ENCODE measurements around the gene LRGUK. TPM values are rescaled to one million over a fixed set of nuclear protein-coding genes. Genes with fewer than 3 reads are reported as not detected.

The LRGUK gene
- total RNA-seq, 1 experiment from 2014 or later: 1.5 TPM

DNA sequence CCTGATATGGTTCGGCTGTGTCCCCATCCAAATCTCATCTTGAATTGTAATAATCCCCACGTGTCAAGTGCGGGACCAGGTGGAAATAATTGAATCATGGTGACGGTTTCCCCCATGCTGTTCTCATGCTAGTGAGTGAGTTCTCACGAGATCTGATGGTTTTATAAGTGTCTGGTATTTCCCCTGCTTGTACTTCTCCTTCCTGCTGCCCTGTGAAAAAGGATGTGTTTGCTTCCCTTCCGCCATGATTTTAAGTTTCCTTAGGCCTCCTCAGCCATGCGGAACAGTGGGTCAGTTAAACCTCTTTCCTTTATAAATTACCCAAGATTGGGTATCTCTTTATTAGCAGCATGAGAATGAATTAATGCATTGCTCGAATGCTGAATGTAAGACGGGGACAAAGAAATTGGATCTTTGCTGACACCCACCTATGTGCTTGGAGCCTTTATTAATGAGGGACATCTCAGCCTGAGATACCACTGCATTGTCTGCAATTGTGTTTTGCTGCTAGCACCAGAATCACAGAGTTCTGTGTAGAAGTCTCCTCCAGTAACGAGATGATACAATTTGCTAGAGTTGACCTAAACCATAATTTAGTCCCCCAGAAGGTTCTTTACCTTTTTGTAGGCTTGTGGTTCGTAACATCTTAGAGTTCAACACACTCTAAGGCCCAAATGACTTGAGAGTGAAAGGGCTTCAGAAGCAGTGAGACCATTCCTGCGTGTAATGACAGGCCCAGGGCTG is 160.9 kb downstream of the LRGUK start:
- no peak overlapping the region for H2BK5ac ChIP-seq (ENCODE audit: insufficient read length, low read length)
- Mint-ChIP-seq H3K36me3 (ENCODE audit: insufficient read depth in 1 of 3, low read depth in 3 of 3) (0 out of 7 replicates have a peak, but pooled peaks cover 0 to 3% (median 0%) of the 10 kb centered on the region in 3 experiments), H3K4me1 (peaks cover 9 to 11% of the 10 kb centered on the region in 2 experiments; a peak in 3 of 4 replicates), H3K4me3 (no peak overlapping the region), H3K27me3 (ENCODE audit: low read depth) (no peaks in the 10 kb centered on the region), H3K9me3 (no peaks in the 10 kb centered on the region), H3K27ac (no peak overlapping the region)
- H2AK5ac ChIP-seq (ENCODE audit: insufficient read length, low read length): no peak overlapping the region
- H3K23ac ChIP-seq (ENCODE audit: insufficient read length, low read depth, low read length): no peak overlapping the region
- no peaks in the 10 kb centered on the region for H3K23me2 ChIP-seq (ENCODE audit: insufficient read length, low read depth, low read length, poor library complexity, severe bottlenecking)
- no peaks in the 10 kb centered on the region for H4K20me1 ChIP-seq (ENCODE audit: control insufficient read depth, insufficient read depth, insufficient read length)
- no peak overlapping the region for H3K4me2 ChIP-seq (ENCODE audit: insufficient read depth, insufficient read length, low read length)
- no peak overlapping the region for H3K14ac ChIP-seq (ENCODE audit: insufficient read depth, low read length)
- no peak overlapping the region for H2AFZ ChIP-seq (ENCODE audit: low read length)
- no peak overlapping the region for H2BK15ac ChIP-seq (ENCODE audit: low read depth, low read length)
- no peak overlapping the region for H3K9ac ChIP-seq (ENCODE audit: extremely low read depth, insufficient read length, low read length)
- no peak overlapping the region for H3K18ac ChIP-seq (ENCODE audit: insufficient read length, low read depth, low read length)
- H3K79me2 ChIP-seq (ENCODE audit: insufficient read depth, low read length): no peaks in the 10 kb centered on the region
- no peak overlapping the region for H3K56ac ChIP-seq (ENCODE audit: insufficient read length, low read depth, low read length)
- no peaks in the 10 kb centered on the region for H3K27me3 ChIP-seq (ENCODE audit: insufficient read depth, low read length)
- H3K79me1 ChIP-seq (ENCODE audit: insufficient read depth, low read depth, low read length, poor library complexity, severe bottlenecking): no peaks in the 10 kb centered on the region
- no peak overlapping the region for H2BK12ac ChIP-seq (ENCODE audit: insufficient read length, low read depth, low read length)
- H2BK20ac ChIP-seq (ENCODE audit: low read depth, low read length, poor library complexity, severe bottlenecking): no peak overlapping the region
- H3T11ph ChIP-seq (ENCODE audit: low read length): no peak overlapping the region
- H4K91ac ChIP-seq (ENCODE audit: insufficient read length, low read depth, low read length): no peak overlapping the region
- TF ChIP-seq, protein P1, sequence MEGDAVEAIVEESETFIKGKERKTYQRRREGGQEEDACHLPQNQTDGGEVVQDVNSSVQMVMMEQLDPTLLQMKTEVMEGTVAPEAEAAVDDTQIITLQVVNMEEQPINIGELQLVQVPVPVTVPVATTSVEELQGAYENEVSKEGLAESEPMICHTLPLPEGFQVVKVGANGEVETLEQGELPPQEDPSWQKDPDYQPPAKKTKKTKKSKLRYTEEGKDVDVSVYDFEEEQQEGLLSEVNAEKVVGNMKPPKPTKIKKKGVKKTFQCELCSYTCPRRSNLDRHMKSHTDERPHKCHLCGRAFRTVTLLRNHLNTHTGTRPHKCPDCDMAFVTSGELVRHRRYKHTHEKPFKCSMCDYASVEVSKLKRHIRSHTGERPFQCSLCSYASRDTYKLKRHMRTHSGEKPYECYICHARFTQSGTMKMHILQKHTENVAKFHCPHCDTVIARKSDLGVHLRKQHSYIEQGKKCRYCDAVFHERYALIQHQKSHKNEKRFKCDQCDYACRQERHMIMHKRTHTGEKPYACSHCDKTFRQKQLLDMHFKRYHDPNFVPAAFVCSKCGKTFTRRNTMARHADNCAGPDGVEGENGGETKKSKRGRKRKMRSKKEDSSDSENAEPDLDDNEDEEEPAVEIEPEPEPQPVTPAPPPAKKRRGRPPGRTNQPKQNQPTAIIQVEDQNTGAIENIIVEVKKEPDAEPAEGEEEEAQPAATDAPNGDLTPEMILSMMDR (conservative IDR thresholded peaks at IDR 0.05): no peak
- no peak overlapping the region for H4K8ac ChIP-seq (replicated peaks; ENCODE audit: insufficient read length, low read depth, low read length)
- H3K9me3 ChIP-seq (ENCODE audit: control insufficient read depth, low read depth, low read length): no peaks in the 10 kb centered on the region
- no peak for DNase-seq
- H3K4ac ChIP-seq (ENCODE audit: low read depth, low read length): no peak overlapping the region
- no peak overlapping the region for H3K27ac ChIP-seq (ENCODE audit: insufficient read length, low read depth, low read length)
- WGBS (ENCODE audit: extremely low coverage, insufficient read length, low lambda C conversion rate): no CpG with 5 or more reads among the region's 12 CpGs
- H2BK120ac ChIP-seq (ENCODE audit: low read depth, low read length, poor library complexity, severe bottlenecking): no peak overlapping the region
- H4K5ac ChIP-seq (ENCODE audit: insufficient read length, low read depth, low read length): no peak overlapping the region
- no peaks in the 10 kb centered on the region for H3K4me1 ChIP-seq (ENCODE audit: insufficient read depth, low read length)
